ENCODE measurements around the gene OSBPL2.

The OSBPL2 gene

GRCh38 chr20:62237801-62238568 lies at the start of gene OSBPL2:
OSBPL2 (plus strand) TSS chr20:62238521; CDS start chr20:62256185, 17,664 bp downstream.
- DNase-seq (ENCODE audit: low spot score), result peak; percentile 99

GRCh38 chr20:62190639-62191411 lies 47.5 kb upstream of the OSBPL2 start:
- no peak for DNase-seq (ENCODE audit: low spot score)

GRCh38 chr20:62191781-62192559 lies 46.4 kb upstream of the OSBPL2 start:
- DNase-seq (ENCODE audit: low spot score), result no peak

- DNase-seq (ENCODE audit: low spot score), result no peak
These were observed 45.7 kb upstream of the OSBPL2 start for GRCh38 chr20:62192635-62193034.

GRCh38 chr20:62193079-62194025 lies 45.0 kb upstream of the OSBPL2 start:
- DNase-seq (ENCODE audit: low spot score), result no peak

GRCh38 chr20:62195075-62195405 lies 43.3 kb upstream of the OSBPL2 start:
- DNase-seq (ENCODE audit: low spot score), result no peak

- no peak for DNase-seq (ENCODE audit: low spot score)
These were observed 42.6 kb upstream of the OSBPL2 start for GRCh38 chr20:62195736-62196135.

GRCh38 chr20:62196286-62196685 lies 42.0 kb upstream of the OSBPL2 start:
- DNase-seq (ENCODE audit: low spot score), result no peak

- no peak for DNase-seq (ENCODE audit: low spot score)
These were observed 41.0 kb upstream of the OSBPL2 start for GRCh38 chr20:62197311-62197710.

GRCh38 chr20:62197801-62198200 lies 40.5 kb upstream of the OSBPL2 start:
- no peak for DNase-seq (ENCODE audit: low spot score)

GRCh38 chr20:62198496-62198895 lies 39.8 kb upstream of the OSBPL2 start:
- no peak for DNase-seq (ENCODE audit: low spot score)

GRCh38 chr20:62198931-62199330 lies 39.4 kb upstream of the OSBPL2 start:
- no peak for DNase-seq (ENCODE audit: low spot score)

- DNase-seq (ENCODE audit: low spot score), result no peak
These were observed 37.7 kb upstream of the OSBPL2 start for GRCh38 chr20:62200491-62201172.

- DNase-seq (ENCODE audit: low spot score), result no peak
These were observed 36.9 kb upstream of the OSBPL2 start for GRCh38 chr20:62201173-62202082.

- no peak for DNase-seq (ENCODE audit: low spot score)
These were observed 36.3 kb upstream of the OSBPL2 start for GRCh38 chr20:62202083-62202395.

GRCh38 chr20:62202676-62203377 lies 35.5 kb upstream of the OSBPL2 start:
- DNase-seq (ENCODE audit: low spot score), result no peak

- no peak for DNase-seq (ENCODE audit: low spot score)
These were observed 34.8 kb upstream of the OSBPL2 start for GRCh38 chr20:62203378-62204030.

GRCh38 chr20:62205618-62206387 lies 32.5 kb upstream of the OSBPL2 start:
- no peak for DNase-seq (ENCODE audit: low spot score)

Data from RKO (cell line).